ENCODE results near the gene PTPRR.
"Not testable (repeated sequence)": the region's sequence is repeated elsewhere in the genome, so short reads cannot be mapped to it uniquely, and the experiment has no call there.

Gene PTPRR

DNA sequence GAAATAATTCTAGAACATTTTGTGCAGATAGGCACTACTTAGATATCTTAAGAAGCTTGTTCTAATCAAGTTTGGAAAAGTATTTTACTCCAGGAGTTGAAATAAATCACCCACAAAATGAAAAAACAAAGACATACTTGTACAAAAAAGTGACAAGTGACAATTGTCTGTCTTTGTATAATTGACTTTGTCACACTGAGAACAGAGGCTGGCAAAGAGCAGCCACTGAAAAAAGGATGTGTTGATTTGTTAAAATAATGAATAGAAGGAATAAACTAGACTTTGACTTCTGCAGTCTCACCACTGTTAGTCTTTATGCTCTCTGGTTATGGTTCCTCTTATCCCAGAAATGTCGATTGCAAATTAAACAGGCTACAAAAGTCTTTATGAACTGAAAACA lies 77.6 kb downstream of the PTPRR start:
- peak in 9 of 58 donors; percentile 4 to 76 (median 10) for DNase-seq

DNA sequence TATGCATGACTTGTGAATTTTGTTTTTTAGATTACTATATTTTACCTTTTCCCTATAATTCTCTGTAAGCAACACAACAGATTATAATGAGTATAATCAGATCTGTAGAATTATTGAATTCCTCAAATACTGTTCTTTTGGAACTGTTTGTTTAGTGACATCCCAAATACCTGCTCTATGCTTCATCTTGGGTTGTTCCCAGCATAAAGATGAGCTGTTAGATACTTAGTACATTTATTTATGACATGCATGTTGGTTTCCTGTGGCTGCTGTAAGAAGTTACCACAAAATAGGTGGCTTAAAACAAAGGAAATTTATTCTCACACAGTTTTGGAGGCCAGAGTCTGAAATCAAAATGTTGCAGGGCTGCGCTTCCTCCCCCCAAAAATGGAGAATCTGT lies 78.4 kb downstream of the PTPRR start:
- DNase-seq: no peak

DNA sequence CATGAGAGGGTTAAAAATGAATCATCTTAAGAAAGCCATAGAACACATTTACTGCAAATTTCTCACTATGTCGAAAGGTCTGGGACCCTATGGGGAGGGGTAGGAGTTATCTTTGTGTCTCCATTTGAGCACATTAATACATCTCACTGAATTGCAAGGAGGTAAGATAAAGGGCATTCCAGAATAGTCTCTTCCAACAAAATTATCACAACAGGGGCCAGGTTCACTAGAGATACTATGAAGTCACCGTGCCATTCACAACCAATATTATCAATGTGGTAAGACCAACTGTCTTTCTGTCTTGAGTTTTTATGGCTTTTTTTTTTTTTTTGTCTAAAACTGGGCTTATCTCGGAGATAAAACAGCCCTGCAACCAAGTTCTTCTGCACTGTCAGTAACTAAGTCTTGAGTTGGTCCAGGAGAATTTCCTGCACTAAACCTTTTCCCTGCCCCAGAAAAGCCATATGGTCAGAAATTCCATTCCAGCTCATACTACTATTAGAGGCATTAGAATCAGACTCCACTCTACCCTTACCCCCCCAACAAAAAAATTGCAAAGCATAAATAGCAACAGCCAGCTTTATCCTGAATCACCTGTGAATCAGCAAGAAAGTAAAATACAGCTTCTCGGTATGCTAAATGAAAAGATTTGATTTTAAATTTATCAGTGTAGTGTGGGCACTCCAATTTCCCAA lies 79.7 kb downstream of the PTPRR start:
- no peak for DNase-seq

DNA sequence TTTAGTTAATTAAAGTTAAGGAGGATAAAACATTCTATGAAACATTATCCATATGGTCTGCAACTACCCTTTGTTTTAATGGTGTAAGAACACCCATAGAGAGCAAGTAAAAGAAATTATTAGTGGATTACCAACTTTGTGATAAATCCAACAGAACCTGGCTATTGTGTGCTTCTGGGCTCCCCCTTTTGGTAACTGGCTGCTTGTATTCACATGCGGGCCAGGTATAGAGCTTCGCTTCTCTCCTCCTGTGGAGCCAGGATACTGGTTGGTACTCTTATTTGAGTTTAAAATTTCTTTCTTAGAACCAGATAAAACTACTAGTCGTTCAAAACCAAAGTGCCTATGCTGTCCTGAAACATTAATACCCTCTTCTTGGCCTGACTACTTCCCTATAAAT lies 81.0 kb downstream of the PTPRR start:
- no peak for DNase-seq

DNA sequence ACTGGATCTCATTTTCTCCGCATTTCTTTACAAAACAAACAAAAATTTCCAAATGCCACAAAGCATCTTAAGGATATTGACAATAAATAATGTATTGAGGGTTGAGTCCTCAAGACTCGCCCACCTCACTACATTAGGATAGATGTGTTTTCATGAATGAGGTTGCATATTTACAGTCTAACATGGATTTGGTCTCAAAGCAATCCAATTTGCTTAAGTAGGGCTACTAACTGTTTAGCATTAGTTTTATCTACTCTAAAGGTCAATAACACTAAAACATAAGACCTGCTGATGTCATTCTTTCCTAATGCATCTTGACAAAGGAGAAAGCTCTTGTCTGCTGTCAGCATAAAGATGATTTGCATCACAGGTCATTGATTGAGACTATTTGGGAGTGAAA lies 82.4 kb downstream of the PTPRR start:
- no peak for DNase-seq

DNA sequence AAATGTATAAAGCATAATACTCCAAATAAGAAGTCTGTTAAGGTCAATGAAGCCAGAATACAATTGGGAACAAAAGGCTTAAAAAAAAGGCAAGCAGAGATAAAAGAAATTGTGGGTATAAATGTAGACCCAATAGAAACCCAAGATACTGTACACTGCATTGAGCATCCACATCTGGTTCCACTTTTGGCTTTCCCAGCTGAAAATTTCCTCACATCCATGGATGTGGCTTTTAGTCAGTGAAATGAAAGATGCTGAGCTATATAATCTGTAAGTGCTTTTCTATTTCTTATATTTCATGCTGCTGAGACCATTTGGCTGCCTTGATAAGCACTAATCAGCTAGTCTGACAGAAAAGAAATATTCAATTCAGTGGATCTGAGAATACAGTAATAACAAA lies 83.5 kb downstream of the PTPRR start:
- no peak for DNase-seq

DNA sequence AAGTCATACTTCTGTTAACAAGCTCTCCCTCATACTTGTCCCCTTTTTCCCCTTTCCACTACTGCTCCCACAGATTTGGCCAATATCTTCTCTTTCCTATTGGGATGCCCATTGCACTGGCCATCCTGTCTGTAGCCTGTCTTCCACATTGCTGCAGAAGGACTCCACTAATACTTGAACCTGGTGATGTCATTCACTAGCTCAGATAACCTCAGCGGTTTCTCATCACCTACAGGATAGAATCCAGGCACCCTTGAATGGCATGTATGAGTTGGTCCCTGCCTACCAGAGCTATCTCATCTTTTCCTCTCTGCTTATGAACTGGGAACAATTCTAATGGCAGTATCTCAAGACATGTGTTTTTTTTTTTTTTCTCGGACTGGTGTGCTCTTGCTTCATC lies 84.6 kb downstream of the PTPRR start:
- no peak for DNase-seq

DNA sequence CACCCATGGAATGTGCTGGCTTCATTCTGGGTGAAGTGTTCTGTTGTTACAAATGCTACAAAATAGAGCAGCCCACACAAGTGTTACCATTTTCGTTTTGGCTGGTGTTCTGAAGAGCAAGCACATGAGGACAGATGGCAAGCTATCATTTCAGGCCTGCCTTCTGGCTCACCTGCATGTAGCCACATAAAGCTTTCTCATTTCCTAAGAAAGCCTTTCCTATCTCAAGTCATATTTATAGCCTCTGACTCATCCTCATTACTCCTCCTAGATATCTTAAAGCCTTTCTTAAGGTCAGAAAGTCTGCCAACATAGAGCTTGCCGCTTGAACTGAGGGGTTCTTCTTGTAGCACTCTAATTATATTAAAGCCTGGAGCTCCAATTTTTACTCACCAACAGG lies 89.0 kb downstream of the PTPRR start:
- peak in 5 of 58 donors; percentile 10 to 30 (median 21) for DNase-seq

DNA sequence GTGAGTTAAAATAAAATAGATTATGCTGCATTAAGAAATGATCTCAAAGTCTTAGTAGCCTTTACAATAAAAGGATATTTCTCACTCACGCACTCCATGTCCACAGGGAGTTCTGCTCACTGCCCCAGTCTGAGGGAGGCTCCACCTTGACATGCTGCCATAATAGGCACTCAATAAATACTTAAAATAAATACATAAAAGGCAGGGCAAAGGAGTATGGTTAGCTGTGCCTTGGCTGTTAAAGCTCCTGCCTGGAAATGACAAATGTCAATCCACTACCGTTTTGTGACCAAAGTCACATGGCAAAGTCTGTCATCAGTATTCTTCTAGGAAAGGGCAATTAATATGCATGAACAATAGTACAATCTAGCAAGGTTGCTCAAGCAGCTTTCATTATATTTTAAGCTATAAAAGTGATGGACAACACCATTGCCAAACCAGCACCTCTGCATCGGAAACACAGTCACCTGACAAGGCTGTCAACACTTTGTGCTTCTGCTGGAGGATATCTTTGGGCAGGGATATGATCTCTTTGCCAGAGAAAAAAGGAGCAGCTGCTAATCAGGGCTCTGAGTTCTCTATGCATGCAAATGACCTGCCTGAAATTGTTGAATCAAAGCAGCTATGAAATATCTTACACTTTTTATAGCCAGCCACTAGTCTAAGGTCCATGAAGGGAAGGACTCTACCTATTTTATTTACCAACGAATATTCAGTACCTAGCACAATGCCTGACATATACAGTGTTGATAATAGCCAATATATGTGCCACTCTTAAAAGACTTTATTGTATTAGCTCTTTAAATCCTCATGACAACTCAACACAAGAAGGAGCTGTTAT lies 90.1 kb downstream of the PTPRR start:
- no peak for DNase-seq

DNA sequence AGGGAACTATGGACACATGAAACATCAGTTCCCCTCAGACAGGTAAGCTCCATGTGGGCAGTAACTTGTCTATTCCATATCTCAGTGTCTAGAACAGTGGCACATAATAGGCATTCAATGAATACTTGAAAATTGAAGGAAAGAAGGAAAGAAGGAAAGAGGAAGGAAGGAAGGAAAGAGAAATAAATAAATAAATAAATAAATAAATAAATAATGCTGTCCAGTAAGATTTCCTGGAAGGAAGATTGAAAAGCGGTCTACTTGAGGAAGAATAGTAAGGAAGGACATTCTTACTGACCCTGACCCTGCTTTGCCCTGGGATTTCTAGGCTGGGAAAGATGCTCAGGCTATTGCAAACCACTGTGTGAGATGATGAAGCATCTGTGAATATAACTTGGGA lies 91.5 kb downstream of the PTPRR start:
- DNase-seq: no peak

DNA sequence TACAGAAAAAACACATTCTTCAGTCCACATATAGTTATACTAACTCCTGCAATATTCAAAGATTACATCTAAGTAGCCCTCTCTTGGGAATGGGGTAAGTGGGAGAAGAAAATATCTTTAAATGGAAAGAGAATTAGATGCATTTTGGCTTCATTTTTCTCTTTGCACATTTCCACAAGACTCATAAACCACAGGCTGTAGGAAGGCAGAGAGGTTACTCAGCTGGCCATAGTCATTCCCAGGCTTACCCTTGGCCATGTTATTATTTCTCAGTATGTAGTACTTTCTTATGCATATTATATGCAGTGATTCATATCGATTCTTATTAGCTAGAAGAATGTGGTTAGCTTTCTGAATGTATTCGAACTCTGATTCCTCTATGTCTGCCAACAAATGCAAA lies 92.2 kb downstream of the PTPRR start:
- no peak for DNase-seq

DNA sequence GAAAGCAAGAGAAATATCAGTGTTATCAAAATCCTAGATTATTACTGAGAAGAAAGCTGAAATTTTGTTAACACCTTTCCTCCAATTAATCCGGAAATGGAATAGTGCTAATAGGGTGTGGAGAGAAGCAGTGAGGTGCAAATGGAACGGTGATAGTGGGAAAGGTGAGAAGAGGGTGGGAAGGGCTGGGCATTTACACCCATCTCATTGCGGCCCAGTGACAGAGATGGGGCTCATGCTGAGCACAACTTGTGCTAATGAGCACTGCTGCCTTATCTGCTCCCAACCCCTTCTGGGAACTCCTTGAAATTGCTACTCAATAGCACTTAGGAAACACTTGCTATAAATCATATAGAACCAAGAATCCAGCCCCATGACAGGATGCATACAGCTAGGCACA lies 94.4 kb downstream of the PTPRR start:
- no peak for DNase-seq

DNA sequence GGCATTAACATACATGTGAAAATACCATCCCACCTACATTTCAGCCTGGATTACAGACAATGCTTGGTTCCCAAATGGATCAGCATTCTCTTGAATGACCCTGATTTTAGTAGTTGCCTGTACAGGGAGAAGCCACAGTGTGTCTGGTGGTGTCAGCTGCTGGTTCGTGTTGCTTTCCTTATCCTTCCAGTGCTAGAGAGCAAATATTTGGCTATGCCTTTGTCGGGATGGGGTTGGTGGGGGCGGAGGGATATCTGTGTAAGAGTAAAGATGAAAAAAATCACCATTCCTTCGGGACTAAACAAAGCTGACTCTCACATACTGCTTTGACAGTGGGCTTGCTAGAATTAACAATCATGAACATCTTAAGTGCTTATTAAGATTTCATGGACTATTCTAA lies 96.0 kb downstream of the PTPRR start:
- no peak for DNase-seq

DNA sequence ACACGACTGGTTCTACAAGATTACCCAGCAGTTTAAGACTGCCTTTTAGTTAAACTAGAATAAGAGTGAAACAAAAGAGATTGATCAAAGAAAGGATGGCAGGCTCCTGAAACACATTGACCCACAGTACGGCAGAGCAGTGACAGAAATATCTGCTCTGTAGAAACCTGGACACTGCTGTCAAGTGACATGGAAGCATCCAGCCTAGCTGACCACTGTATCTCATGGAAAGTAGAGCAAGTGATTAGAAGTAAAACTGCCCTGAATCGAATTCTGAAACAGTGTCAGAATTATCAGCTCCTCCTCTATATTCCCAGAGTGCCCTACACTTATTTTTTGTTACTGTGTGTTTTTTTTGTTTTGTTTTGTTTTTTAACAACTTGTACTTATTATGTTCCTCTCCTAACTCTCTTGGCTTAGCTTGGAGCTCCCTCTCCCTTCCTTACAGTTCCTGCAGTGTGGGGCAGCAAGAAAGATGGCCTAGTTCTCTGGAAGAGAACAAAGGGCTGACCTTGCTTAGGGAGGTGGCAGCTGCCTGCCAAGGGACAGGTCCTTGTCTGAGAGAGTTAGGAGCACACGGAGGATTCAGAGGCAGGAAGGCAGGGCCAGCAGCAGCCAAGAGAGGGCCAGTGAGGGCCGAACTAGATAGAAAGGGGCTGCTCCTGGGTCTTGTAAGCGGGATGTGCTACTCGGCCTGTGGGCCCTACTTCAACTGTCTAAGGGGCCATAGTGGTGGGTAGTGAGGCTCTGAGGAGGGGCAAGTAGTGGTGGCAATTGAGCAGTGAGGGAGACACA lies 97.2 kb downstream of the PTPRR start:
- DNase-seq: peak in 1 of 58 donors; percentile 9

DNA sequence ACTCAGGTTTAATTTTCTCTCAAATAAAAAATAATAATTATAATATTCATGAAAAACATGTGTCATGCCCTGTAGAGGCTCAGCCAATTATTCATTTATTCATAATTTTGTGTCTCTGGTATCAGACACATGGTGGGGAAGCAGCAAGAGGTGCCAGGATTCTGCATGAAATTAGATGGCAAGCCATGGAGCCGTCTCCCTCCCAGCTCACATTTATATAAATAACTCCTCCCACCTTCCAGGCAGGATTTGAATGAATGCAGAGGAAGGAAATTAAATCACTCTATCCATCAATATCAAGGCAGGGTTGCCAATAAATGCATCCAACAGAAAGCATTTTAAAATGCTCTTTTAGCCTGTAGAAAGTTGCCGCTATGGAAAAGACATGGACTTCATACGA lies 98.1 kb downstream of the PTPRR start:
- peak in 1 of 58 donors; percentile 3 for DNase-seq

DNA sequence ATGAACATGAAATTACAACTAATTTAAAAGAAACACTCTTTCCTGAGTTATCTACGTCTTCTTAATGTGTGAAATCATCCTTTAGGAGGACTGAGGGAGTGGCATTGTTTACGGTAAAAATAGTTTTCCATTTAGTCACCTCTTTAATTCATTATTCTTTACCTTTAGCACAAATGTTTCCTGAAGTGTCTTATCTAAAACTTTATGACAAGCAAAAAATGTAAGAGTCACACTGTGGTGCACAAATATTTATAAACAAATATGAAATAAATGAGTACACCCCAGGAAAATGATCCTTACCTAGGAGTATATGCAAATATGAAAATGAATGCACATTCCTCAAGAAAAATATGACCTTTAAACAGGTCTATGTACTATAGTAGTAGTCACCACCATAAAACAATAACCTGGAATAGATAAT lies 104.6 kb downstream of the PTPRR start:
- DNase-seq: no peak

DNA sequence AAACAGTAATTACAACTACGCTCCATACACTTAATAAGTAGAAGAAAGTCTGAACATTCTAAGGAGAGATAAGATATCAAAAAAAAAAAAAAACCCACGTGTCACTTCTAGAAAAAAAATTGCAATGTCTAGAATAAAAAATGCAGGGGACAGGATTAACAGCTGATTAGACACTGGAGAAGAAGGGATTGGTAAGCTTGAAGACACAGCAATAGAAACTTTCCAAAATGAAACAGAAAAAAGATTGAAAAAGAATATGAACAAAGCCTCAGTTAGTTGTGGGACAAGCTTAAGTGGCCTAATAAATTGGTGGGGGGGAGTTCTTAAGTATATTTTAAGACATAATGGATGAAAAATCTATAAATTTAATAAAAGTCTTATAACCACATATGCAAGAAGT lies 105.5 kb downstream of the PTPRR start:
- DNase-seq: no peak

DNA sequence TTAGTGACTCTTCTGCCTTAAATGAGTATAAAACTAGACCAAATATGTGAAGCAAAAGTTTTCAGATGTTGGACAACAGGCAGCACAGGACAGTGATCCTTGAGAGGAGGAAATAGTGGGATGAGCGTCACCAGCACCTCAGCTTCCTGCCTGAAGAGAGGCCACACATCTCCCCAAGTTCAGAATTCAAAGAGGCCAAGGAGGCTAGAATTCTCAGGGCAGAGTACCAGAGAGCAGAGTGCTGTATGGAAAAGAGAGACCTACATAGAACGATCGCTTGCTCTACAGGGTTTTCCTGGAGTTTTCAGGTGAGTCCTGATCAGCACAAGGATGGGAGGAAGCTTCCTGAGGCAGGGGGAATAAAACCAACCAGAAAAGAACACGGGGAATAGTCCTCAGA lies 107.0 kb downstream of the PTPRR start:
- no peak for DNase-seq

DNA sequence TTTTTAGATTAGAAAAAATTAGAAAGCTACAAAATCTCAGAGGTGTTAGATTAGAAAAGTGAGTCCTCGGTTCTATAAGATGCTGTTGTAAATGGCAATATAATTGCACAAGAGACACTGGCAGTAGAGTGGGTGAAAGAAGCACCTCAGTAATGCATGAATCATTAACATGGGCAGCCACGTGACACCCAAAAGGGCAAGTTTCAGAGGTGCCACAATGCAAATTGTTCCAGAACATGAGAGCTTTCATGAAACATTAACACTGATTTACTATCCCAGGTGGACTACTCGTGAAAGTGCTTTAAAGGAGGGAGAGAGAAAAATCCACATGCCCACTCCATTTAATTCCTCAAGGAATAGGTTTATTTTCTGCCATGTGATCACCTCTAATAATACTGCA lies 108.4 kb downstream of the PTPRR start:
- no peak for DNase-seq

DNA sequence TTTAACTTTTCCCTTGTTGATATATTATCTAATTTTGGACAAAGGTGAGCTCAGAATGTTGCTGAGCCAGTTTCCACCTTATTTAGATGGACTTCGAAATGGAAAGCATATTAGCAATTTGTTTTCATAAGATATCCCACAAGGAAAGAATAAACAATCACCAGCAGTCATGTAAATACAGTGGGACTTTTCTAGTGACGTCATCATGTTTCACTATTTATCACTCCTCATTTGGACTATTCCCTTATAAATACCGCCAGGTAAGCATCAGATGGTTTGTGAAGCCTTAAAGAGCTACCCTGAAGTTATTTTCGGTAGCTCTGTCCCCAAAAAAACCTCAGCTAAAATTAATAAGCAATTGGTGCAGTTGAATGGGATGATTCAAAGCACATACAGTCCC lies 110.7 kb downstream of the PTPRR start:
- DNase-seq: no peak

DNA sequence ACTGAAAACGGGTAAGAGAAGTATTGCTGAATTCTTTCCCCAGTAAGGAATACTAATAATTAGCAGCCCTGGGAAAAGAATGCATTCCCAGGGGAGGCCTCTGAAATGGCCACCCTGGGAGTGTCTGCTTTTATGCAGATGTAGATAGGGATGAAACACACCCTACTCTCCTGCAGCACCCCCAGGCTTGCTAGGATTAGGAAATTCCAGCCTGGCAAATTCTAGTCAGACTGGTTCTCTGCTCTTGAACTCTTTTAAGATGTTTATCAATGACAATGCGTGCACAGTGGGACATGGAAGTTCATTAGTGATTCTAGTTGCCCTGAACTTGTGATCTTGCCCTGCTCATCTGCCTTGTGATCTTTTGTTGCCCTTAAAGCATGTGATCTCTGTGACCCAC lies 112.5 kb downstream of the PTPRR start:
- DNase-seq: not testable (repeated sequence)

DNA sequence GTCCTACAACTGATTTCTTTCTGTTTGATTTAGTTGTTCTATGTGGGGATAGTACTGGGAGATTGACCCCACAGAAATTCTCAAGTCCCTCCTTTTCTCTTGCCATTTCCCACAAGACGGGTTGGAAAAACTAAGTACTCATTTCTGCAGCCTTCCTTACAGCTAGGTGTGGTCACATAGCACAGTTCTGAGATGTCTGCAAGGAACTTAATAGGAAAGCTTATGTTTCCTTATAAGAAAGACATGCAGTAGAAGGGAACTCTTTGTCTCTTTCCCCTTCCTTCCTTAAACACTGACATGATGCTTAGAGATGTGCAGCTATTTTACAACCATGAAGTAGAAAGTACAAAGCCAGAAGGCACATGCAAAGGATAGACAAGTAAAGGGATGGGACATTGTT lies 113.7 kb downstream of the PTPRR start:
- DNase-seq: no peak

Data from anterior cingulate cortex (tissue), 58 donors.